ENCODE results near the gene ADAM12.

The ADAM12 gene

GRCh38 chr10:126161691-126162090 is 226.6 kb downstream of the ADAM12 start:
- H3K4me1 ChIP-seq (ENCODE audit: insufficient read depth, low read length) = peaks cover 6% of the 10 kb centered on the region; the same call in 1 of the 2 replicates
- H3K36me3 ChIP-seq (ENCODE audit: insufficient read depth, low read length) = no peaks in the 10 kb centered on the region
- H3K9me3 ChIP-seq (ENCODE audit: control insufficient read depth, insufficient read depth, low read length) = no peaks in the 10 kb centered on the region
- H3K9ac ChIP-seq (ENCODE audit: low read depth, low read length) = no peak overlapping the region

- H3K9ac ChIP-seq (ENCODE audit: low read depth, low read length) = no peak overlapping the region
Observed at GRCh38 chr10:126160971-126161630, 227.2 kb downstream of the ADAM12 start.

GRCh38 chr10:126160571-126160970 is 227.7 kb downstream of the ADAM12 start:
- H3K36me3 ChIP-seq (ENCODE audit: insufficient read depth, low read length) = no peaks in the 10 kb centered on the region
- no peak overlapping the region for H3K9ac ChIP-seq (ENCODE audit: low read depth, low read length)
- no peaks in the 10 kb centered on the region for H3K9me3 ChIP-seq (ENCODE audit: control insufficient read depth, insufficient read depth, low read length)
- H3K4me1 ChIP-seq (ENCODE audit: insufficient read depth, low read length) = peaks cover 8% of the 10 kb centered on the region

More at GRCh38 chr10:126160971-126161630, 227.2 kb downstream of the ADAM12 start:
- Histone ChIP-seq H3K4me1 (ENCODE audit: insufficient read depth, low read length) (peaks cover 6% of the 10 kb centered on the region; the same call in 1 of the 2 replicates), H3K9me3 (ENCODE audit: control insufficient read depth, insufficient read depth, low read length) (no peaks in the 10 kb centered on the region), H3K36me3 (ENCODE audit: insufficient read depth, low read length) (no peaks in the 10 kb centered on the region)

DNA sequence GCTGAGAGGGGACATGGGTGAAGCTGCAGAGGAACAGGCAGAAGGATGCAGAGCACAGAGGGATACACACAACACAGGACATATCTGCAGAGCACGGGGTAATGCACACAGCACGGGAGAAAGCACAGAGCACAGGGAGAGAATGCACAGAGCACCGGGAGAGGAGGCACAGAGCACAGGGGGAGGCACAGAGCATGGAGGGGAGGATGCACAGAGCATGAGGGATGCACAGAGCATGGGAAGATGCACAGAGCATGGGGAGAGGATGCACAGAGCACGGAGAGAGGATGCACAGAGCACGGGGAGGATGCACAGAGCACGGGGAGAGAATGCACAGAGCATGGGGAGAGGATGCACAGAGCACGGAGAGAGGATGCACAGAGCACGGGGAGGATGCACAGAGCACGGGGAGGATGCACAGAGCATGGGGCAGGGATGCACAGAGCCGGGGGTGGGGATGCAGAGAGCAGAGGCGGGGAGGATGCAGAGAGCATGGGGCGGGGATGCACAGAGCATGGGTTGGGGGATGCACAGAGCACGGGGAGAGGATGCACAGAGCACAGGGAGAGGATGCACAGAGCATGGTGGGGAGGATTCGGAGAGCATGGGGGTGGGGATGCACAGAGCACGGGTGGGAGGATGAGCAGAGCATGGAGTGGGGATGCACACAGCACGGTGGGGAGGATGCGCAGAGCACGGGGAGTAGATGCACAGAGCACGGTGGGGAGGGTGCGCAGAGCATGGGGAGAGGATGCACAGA is 230.0 kb downstream of the ADAM12 start:
- H3K9ac ChIP-seq (ENCODE audit: low read depth, low read length) = no peak overlapping the region
- no peaks in the 10 kb centered on the region for H3K9me3 ChIP-seq (ENCODE audit: control insufficient read depth, insufficient read depth, low read length)
- peaks cover 19% of the 10 kb centered on the region for H3K4me1 ChIP-seq (ENCODE audit: insufficient read depth, low read length)
- no peaks in the 10 kb centered on the region for H3K36me3 ChIP-seq (ENCODE audit: insufficient read depth, low read length)

GRCh38 chr10:126157189-126157588 is 231.1 kb downstream of the ADAM12 start:
- Histone ChIP-seq H3K9ac (ENCODE audit: low read depth, low read length) (no peak overlapping the region), H3K36me3 (ENCODE audit: insufficient read depth, low read length) (no peaks in the 10 kb centered on the region), H3K4me1 (ENCODE audit: insufficient read depth, low read length) (peaks cover 19% of the 10 kb centered on the region), H3K9me3 (ENCODE audit: control insufficient read depth, insufficient read depth, low read length) (no peaks in the 10 kb centered on the region)

DNA sequence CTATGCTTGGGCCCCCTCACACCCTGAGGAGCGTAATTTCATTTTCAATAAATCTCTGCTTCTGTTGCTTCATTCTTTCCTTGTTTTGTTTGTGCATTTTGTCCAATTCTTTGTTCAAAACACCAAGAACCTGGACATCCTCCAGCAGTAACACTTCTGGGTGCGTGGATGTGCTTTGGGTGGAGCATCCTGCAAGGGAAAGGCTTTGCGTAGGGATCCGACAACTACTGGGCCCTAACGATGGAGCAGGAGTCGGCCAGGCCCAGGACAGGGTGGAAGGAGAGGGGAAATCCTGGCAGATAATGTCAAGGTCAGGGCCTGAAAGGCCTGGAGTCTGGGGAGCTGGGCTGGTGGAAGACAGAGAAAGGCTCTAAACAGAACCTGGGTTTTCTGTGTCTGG is 231.8 kb downstream of the ADAM12 start:
- Histone ChIP-seq H3K36me3 (ENCODE audit: insufficient read depth, low read length) (no peaks in the 10 kb centered on the region), H3K9me3 (ENCODE audit: control insufficient read depth, insufficient read depth, low read length) (no peaks in the 10 kb centered on the region), H3K9ac (ENCODE audit: low read depth, low read length) (no peak overlapping the region), H3K4me1 (ENCODE audit: insufficient read depth, low read length) (peaks cover 19% of the 10 kb centered on the region)

DNA sequence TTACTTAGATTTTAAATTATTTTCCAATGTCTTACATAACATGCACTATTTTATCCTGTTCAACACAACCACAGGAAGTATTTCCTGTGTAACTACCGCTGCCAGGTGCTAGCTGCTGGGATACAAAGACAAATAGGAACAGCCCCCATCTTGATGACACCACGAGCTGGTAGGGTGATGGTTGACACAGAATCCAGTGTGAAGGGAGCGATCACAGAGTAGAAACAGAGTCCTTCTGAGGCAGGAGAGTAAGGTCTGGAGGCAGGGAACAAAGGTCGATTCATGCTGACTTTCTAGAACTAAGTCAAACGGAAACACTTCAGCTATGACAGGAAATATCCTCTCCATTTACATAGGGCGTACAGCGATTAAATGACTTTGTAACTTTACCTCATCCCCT is 232.3 kb downstream of the ADAM12 start:
- Histone ChIP-seq H3K9me3 (ENCODE audit: control insufficient read depth, insufficient read depth, low read length) (peaks cover under 1% of the 10 kb centered on the region; the same call in 1 of the 2 replicates), H3K9ac (ENCODE audit: low read depth, low read length) (no peak overlapping the region), H3K36me3 (ENCODE audit: insufficient read depth, low read length) (no peaks in the 10 kb centered on the region), H3K4me1 (ENCODE audit: insufficient read depth, low read length) (peaks cover 19% of the 10 kb centered on the region)

DNA sequence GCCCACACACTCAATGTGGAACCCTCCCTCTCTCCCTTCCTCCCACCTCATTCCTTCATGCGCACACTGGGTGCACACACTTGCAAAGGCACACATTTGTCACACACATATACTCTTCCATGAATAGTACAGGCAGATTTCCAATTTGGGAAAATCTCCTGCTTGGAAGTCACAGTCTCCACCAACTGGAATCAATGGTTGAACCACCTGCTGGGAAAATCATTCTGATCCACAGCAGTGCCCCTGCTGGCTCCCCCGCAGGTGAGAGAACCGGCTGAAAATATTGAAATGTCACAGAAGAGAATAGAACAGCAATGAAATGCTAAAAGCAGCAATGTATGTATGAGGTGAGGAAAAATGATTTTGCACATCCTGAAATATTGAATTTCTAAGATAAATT is 232.7 kb downstream of the ADAM12 start:
- Histone ChIP-seq H3K9me3 (ENCODE audit: control insufficient read depth, insufficient read depth, low read length) (peaks cover 5% of the 10 kb centered on the region; the same call in 1 of the 2 replicates), H3K9ac (ENCODE audit: low read depth, low read length) (no peak overlapping the region), H3K4me1 (ENCODE audit: insufficient read depth, low read length) (peaks cover 19% of the 10 kb centered on the region), H3K36me3 (ENCODE audit: insufficient read depth, low read length) (no peaks in the 10 kb centered on the region)

- Histone ChIP-seq H3K4me1 (ENCODE audit: insufficient read depth, low read length) (peaks cover 19% of the 10 kb centered on the region), H3K9me3 (ENCODE audit: control insufficient read depth, insufficient read depth, low read length) (peaks cover 8% of the 10 kb centered on the region; the same call in 1 of the 2 replicates), H3K36me3 (ENCODE audit: insufficient read depth, low read length) (no peaks in the 10 kb centered on the region), H3K9ac (ENCODE audit: low read depth, low read length) (no peak overlapping the region)
Observed at GRCh38 chr10:126153711-126154628, 234.3 kb downstream of the ADAM12 start.

DNA sequence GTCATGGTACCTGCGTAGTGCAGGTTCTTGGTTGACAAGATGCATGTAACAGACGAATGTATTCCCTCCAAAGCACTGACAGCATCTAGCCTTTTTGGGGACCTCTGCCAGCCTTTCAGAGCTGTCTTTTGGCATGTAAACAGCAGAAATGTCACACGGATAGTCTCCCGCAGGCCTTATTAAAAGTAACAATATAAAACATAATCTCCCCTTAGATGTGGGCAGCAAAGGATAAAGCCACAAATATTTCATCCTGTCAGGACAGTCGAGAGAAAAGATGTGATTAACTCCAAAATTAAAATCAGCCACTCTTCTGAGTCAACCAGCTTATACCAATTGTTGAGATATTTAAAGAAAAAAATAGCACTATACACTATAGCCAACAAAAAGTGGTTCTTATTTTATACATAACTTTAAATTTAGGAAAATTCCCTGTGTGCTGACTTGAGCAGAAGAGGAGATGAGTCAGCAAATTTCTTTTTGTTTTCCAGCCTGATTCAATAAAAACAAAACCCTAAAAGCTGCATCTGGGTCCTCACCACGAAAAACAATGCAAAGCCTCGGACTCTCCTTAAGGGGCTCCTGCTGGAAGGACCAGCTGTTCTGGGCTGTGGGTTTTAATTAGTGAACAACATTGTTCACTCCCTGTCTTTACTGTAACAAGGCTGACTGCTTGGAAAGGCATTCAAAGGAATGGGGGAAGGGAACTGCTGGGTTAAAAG is 240.2 kb downstream of the ADAM12 start:
- Histone ChIP-seq H3K9ac (ENCODE audit: low read depth, low read length) (no peak overlapping the region), H3K4me1 (ENCODE audit: insufficient read depth, low read length) (peaks cover 11% of the 10 kb centered on the region; the same call in 1 of the 2 replicates), H3K36me3 (ENCODE audit: insufficient read depth, low read length) (no peaks in the 10 kb centered on the region), H3K9me3 (ENCODE audit: control insufficient read depth, insufficient read depth, low read length) (peaks cover 20% of the 10 kb centered on the region)

DNA sequence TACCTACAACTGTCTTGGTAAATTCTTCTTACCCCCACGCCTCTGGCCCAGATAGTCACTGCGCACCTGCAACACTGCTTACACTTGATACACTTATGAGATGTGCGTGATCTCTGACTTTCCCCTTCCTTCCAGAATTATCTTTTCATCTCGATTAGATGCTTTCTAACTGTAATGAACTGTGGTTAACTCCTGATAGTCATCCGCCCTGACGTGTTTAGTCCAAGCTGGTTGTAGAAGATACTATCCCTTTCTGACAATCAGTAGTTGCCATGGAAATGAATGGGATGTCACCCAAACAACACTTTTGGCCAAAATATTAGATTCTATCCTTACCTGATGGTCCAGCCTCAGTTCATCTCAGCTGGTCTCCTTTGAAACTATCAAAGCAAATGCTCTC is 241.5 kb downstream of the ADAM12 start:
- Histone ChIP-seq H3K9me3 (ENCODE audit: control insufficient read depth, insufficient read depth, low read length) (peaks cover 20% of the 10 kb centered on the region), H3K36me3 (ENCODE audit: insufficient read depth, low read length) (no peaks in the 10 kb centered on the region), H3K4me1 (ENCODE audit: insufficient read depth, low read length) (peaks cover 11% of the 10 kb centered on the region; the same call in 1 of the 2 replicates), H3K9ac (ENCODE audit: low read depth, low read length) (no peak overlapping the region)

GRCh38 chr10:126143117-126143516 is 245.2 kb downstream of the ADAM12 start:
- no peak overlapping the region for H3K9ac ChIP-seq (ENCODE audit: low read depth, low read length)

DNA sequence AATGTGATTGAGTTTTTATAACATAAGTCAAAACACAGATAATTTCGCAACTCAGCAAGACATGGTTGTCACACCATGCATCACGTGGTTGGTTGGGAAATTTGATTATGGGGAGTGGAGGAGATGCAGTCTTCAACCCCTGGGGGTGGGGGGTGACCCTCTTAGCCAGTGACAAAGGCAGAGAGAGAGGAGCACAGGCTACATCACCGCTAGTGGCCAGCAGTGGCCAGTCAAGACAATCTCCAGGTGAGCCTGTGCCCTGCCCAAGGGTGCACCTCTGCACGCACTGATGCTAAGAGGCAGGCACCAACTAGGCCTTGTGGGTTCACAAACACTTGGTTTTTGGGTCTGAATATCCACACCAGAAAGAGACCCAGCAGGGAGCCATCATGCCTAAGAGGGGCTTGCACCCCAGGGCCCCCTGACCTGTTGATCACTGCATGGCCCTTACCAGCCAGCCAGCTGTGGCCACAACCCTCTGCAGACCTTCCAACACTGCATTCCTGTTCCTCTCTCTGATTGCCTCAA is 247.5 kb downstream of the ADAM12 start:
- H3K36me3 ChIP-seq (ENCODE audit: insufficient read depth, low read length) = no peaks in the 10 kb centered on the region
- H3K4me1 ChIP-seq (ENCODE audit: insufficient read depth, low read length) = no peaks in the 10 kb centered on the region
- H3K9ac ChIP-seq (ENCODE audit: low read depth, low read length) = no peak overlapping the region
- H3K9me3 ChIP-seq (ENCODE audit: control insufficient read depth, insufficient read depth, low read length) = peaks cover 3% of the 10 kb centered on the region; the same call in 1 of the 2 replicates

More at GRCh38 chr10:126143117-126143516, 245.2 kb downstream of the ADAM12 start:
- Histone ChIP-seq H3K36me3 (ENCODE audit: insufficient read depth, low read length) (no peaks in the 10 kb centered on the region), H3K4me1 (ENCODE audit: insufficient read depth, low read length) (peaks cover 5% of the 10 kb centered on the region; the same call in 1 of the 2 replicates), H3K9me3 (ENCODE audit: control insufficient read depth, insufficient read depth, low read length) (peaks cover 12% of the 10 kb centered on the region)

Data from ES-I3 (cell line).